Gastroesophageal sphincter (tissue), 4 donors: ENCODE results near the gene COCH. TPM values are rescaled to one million over a fixed set of nuclear protein-coding genes. Genes with fewer than 3 reads are reported as not detected.
"Not testable (repeated sequence)": the region's sequence is repeated elsewhere in the genome, so short reads cannot be mapped to it uniquely, and the experiment has no call there.

Source experiments
- ATAC-seq: fragments of 150-250 bp; one replicate; pipeline ENCODE4 v1.9.1; 2016; ENCODE audit warnings: mild to moderate bottlenecking, moderate library complexity
- H3K27ac ChIP-seq, 4 donors: fragments of 200-600 bp; sonication (generic) in 3 of 4; 1 replicate in 3 of 4; 2 replicates in 1 of 4; pipeline ENCODE4 v1.5.1; 2016 to 2019
- H3K27me3 ChIP-seq: fragments of 200-600 bp; sonication (generic); one replicate; pipeline ENCODE4 v1.5.1; 2019
- H3K36me3 ChIP-seq, 2 donors: fragments of 200-600 bp; sonication (generic); one replicate each; pipeline ENCODE4 v1.5.1; 2019; ENCODE audit warnings: control low read depth in 1 of 2
- H3K4me1 ChIP-seq, 3 donors: fragments of 200-600 bp; sonication (generic); 1 replicate in 2 of 3; 2 replicates in 1 of 3; pipeline ENCODE4 v1.5.1; 2016 to 2019; ENCODE audit warnings: control low read depth in 2 of 3
- H3K4me3 ChIP-seq, 2 donors: fragments of 200-600 bp; sonication (generic); one replicate each; pipeline ENCODE4 v1.5.1; 2019; ENCODE audit warnings: mild to moderate bottlenecking in 1 of 2, moderate library complexity in 1 of 2
- H3K9me3 ChIP-seq, 3 donors: fragments of 200-600 bp; sonication (generic); one replicate each; pipeline ENCODE4 v1.5.1; 2017 to 2019; ENCODE audit warnings: control low read depth in 2 of 3
- EP300 ChIP-seq: sonication (generic); formaldehyde crosslinking; IDR thresholded peaks from one replicate; pipeline ENCODE4 v1.6.1; 2017; ENCODE audit warnings: antibody characterized with exemption, mild to moderate bottlenecking
- POLR2A ChIP-seq, 2 donors: fragments of 450-650 bp; IDR thresholded peaks; one replicate each; pipeline ENCODE4 v1.6.1; 2017; ENCODE audit warnings: antibody characterized with exemption in 2 of 2, mild to moderate bottlenecking in 2 of 2, moderate library complexity in 1 of 2
- POLR2AphosphoS5 ChIP-seq: sonication (generic); formaldehyde crosslinking; IDR thresholded peaks from one replicate; pipeline ENCODE4 v1.6.1; 2017; ENCODE audit warnings: antibody characterized with exemption
- WGBS, 2 donors: methylation state at CpG; one replicate each; pipeline ENCODE4 v1.1.5; 2018; ENCODE audit warnings: low coverage in 1 of 2; 5-methylcytosine and 5-hydroxymethylcytosine counted together
- total RNA-seq, 4 donors: library from RNA; depleted of rRNA; stranded (reverse); fragments of >200 nt; gene quantifications; one replicate each; pipeline ENCODE4 v1.1.0, GENCODE V29; 2016
- TF ChIP-seq, protein P1 (sequence below), 4 experiments: fragments of 200-600 bp in 2 of 4; fragments of 450-650 bp in 2 of 4; sonication (generic) in 1 of 4; IDR thresholded peaks; one replicate each; pipeline ENCODE4 v1.5.1; 2017 to 2019; ENCODE audit warnings: antibody characterized with exemption in 4 of 4, mild to moderate bottlenecking in 2 of 4, moderate library complexity in 2 of 4

Gene COCH
- total RNA-seq, 4 donors from 2014 or later, result 0.16 to 5.4 (median 2.1) TPM

DNA sequence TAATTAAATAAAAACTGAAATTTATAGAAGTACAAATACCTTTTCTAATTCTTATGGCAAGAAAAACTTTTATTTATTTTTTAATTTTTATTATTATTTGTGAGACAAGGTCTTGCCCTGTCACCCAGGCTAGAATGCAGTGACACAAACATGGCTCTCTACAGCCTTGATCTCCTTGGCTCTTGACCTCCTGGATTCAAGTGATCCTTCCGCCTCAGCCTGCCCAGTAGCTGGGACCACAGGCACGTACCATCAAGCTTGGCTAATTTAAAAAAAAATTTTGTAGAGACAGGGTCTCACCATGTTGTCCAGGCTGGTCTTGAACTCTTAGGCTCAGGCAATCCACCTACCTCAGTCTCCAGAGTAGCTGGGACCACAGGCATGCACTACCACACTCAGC is 47.4 kb downstream of the COCH start:
- Histone ChIP-seq H3K27ac (no peak overlapping the region), H3K36me3 (peaks cover 0 to 20% of the 10 kb centered on the region in 2 donors), H3K27me3 (no peaks in the 10 kb centered on the region), H3K4me3 (no peak overlapping the region), H3K9me3 (no peaks in the 10 kb centered on the region), H3K4me1 (peaks cover 0 to 10% (median 0%) of the 10 kb centered on the region in 3 donors)
- WGBS, 2 donors, result 96 to 100% methylated on average over 2 of the region's 2 CpGs
- ATAC-seq, result no peak
- TF ChIP-seq, protein P1, sequence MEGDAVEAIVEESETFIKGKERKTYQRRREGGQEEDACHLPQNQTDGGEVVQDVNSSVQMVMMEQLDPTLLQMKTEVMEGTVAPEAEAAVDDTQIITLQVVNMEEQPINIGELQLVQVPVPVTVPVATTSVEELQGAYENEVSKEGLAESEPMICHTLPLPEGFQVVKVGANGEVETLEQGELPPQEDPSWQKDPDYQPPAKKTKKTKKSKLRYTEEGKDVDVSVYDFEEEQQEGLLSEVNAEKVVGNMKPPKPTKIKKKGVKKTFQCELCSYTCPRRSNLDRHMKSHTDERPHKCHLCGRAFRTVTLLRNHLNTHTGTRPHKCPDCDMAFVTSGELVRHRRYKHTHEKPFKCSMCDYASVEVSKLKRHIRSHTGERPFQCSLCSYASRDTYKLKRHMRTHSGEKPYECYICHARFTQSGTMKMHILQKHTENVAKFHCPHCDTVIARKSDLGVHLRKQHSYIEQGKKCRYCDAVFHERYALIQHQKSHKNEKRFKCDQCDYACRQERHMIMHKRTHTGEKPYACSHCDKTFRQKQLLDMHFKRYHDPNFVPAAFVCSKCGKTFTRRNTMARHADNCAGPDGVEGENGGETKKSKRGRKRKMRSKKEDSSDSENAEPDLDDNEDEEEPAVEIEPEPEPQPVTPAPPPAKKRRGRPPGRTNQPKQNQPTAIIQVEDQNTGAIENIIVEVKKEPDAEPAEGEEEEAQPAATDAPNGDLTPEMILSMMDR (IDR thresholded peaks at IDR 0.05), result no peak
- TF ChIP-seq EP300, result no peak
- no peak for TF ChIP-seq POLR2A (IDR thresholded peaks at IDR 0.05)
- TF ChIP-seq POLR2AphosphoS5, result no peak

- H3K27ac ChIP-seq, result no peak overlapping the region
- H3K9me3 ChIP-seq, result no peaks in the 10 kb centered on the region
- no peaks in the 10 kb centered on the region for H3K27me3 ChIP-seq
- H3K4me1 ChIP-seq, result peaks cover 0 to 30% (median 0%) of the 10 kb centered on the region in 3 donors
- peaks cover 0 to 20% of the 10 kb centered on the region in 2 donors for H3K36me3 ChIP-seq
- no peak for TF ChIP-seq POLR2AphosphoS5
- no peak for TF ChIP-seq EP300
- TF ChIP-seq, protein P1 (IDR thresholded peaks at IDR 0.05), result no peak
- TF ChIP-seq POLR2A (IDR thresholded peaks at IDR 0.05), result no peak
- H3K4me3 ChIP-seq, result no peak overlapping the region
- 72 to 93% methylated on average over 2 of the region's 2 CpGs for WGBS, 2 donors
- ATAC-seq, result no peak
These were observed 50.9 kb downstream of the COCH start for GRCh38 chr14:30925254-30925653.

DNA sequence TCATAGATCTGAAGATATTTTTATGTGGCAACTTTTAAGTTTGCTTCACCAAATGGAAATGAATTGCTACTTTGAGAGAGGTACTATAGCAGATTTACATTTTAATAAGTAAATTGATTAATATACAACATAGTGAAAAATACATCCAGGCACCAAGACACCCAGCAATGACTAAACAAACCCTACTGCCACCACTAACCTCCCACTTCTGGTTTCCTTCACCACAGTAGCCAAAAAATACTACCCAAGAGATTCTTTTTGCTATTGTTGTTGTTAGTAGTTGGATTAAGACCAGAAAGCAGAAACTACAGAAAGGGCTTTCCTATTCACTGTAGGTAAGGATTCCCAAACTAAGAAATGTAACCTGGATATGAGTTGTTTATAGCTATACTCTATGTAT is 54.1 kb downstream of the COCH start:
- H3K4me3 ChIP-seq, result no peak overlapping the region

GRCh38 chr14:30933937-30934336 is 59.6 kb downstream of the COCH start:
- peaks cover 0 to 30% (median 0%) of the 10 kb centered on the region in 3 donors for H3K4me1 ChIP-seq
- 94 to 100% methylated on average over 5 to 7 of the region's 13 CpGs for WGBS, 2 donors
- H3K27me3 ChIP-seq, H3K27ac ChIP-seq, ATAC-seq, H3K4me3 ChIP-seq, H3K9me3 ChIP-seq: not testable (repeated sequence)
- peaks cover 6 to 34% of the 10 kb centered on the region in 2 donors for H3K36me3 ChIP-seq

More for the DNA sequence above, 54.1 kb downstream of the COCH start:
- Histone ChIP-seq H3K4me1 (peaks cover 0 to 37% (median 0%) of the 10 kb centered on the region in 3 donors), H3K36me3 (peaks cover 0 to 6% of the 10 kb centered on the region in 2 donors), H3K27me3 (no peaks in the 10 kb centered on the region), H3K27ac (no peak overlapping the region), H3K9me3 (no peaks in the 10 kb centered on the region)
- TF ChIP-seq, protein P1 (IDR thresholded peaks at IDR 0.05), result no peak
- TF ChIP-seq POLR2AphosphoS5 (no peak), EP300 (no peak), POLR2A (IDR thresholded peaks at IDR 0.05) (no peak)
- ATAC-seq, result no peak

DNA sequence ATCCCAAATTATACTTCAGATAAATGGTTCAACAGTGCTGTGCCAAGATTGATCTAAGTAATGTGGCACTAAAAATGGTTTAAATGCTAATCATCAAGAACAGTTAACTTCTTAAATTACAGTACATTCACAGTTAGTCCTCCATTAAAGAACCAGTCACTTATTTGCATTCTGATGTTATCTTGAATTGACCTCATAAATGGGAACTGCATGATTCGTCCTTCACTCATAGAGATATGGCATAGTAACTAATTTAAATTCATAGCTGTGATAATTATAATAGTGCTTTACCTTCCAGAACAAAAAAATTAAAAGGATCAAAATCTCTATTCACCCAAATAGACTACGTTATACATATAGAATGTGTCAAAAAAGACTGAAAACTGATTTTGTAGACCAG is 61.1 kb downstream of the COCH start:
- Histone ChIP-seq H3K36me3 (peaks cover 6 to 34% of the 10 kb centered on the region in 2 donors), H3K9me3 (no peaks in the 10 kb centered on the region), H3K4me1 (peaks cover 0 to 26% (median 0%) of the 10 kb centered on the region in 3 donors), H3K27me3 (no peaks in the 10 kb centered on the region), H3K4me3 (no peak overlapping the region), H3K27ac (no peak overlapping the region)
- no peak for TF ChIP-seq EP300
- TF ChIP-seq POLR2AphosphoS5, result no peak
- TF ChIP-seq, protein P1 (IDR thresholded peaks at IDR 0.05), result no peak
- TF ChIP-seq POLR2A (IDR thresholded peaks at IDR 0.05), result no peak
- 91 to 100% methylated on average over 2 of the region's 2 CpGs for WGBS, 2 donors
- ATAC-seq, result no peak
